ENCODE results near the gene RTTN. TPM values are rescaled to one million over a fixed set of nuclear protein-coding genes. Genes with fewer than 3 reads are reported as not detected.

The RTTN gene
- polyA plus RNA-seq, 1 experiment: 5.4 TPM

DNA sequence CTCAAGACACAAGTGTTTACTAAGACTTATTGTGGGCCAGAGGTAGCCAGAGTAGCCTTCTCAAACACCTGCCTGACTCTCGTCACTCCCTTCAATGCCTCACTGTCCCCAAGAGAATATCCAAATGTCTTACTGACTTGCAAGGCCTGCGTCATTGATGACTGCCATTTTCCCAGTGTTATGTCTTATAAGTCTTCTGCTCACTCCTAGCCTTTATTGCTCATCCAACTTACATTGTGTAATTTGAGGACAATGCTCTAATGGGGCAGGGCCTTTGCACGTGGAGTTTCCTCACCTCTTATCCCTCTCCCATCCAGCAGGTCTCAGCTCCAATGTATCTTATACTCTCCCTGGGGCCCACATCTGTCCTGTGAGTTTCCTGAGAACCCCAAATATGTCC lies 247.7 kb downstream of the RTTN start:
- DNase-seq (ENCODE audit: low read depth): no peak
- no peaks in the 10 kb centered on the region for H3K27me3 ChIP-seq (ENCODE audit: control insufficient read depth, insufficient read depth, low read length)
- TF ChIP-seq, protein P1, sequence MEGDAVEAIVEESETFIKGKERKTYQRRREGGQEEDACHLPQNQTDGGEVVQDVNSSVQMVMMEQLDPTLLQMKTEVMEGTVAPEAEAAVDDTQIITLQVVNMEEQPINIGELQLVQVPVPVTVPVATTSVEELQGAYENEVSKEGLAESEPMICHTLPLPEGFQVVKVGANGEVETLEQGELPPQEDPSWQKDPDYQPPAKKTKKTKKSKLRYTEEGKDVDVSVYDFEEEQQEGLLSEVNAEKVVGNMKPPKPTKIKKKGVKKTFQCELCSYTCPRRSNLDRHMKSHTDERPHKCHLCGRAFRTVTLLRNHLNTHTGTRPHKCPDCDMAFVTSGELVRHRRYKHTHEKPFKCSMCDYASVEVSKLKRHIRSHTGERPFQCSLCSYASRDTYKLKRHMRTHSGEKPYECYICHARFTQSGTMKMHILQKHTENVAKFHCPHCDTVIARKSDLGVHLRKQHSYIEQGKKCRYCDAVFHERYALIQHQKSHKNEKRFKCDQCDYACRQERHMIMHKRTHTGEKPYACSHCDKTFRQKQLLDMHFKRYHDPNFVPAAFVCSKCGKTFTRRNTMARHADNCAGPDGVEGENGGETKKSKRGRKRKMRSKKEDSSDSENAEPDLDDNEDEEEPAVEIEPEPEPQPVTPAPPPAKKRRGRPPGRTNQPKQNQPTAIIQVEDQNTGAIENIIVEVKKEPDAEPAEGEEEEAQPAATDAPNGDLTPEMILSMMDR (IDR thresholded peaks at IDR 0.05; ENCODE audit: insufficient read depth, low read depth, low read length): no peak
- no peak overlapping the region for H3K4me3 ChIP-seq (ENCODE audit: low read depth, low read length)
- ChIA-PET CTCF (no interaction called here), POLR2A (no interaction called here)
- no peaks in the 10 kb centered on the region for H3K36me3 ChIP-seq (ENCODE audit: control insufficient read depth, insufficient read depth, low read length)

DNA sequence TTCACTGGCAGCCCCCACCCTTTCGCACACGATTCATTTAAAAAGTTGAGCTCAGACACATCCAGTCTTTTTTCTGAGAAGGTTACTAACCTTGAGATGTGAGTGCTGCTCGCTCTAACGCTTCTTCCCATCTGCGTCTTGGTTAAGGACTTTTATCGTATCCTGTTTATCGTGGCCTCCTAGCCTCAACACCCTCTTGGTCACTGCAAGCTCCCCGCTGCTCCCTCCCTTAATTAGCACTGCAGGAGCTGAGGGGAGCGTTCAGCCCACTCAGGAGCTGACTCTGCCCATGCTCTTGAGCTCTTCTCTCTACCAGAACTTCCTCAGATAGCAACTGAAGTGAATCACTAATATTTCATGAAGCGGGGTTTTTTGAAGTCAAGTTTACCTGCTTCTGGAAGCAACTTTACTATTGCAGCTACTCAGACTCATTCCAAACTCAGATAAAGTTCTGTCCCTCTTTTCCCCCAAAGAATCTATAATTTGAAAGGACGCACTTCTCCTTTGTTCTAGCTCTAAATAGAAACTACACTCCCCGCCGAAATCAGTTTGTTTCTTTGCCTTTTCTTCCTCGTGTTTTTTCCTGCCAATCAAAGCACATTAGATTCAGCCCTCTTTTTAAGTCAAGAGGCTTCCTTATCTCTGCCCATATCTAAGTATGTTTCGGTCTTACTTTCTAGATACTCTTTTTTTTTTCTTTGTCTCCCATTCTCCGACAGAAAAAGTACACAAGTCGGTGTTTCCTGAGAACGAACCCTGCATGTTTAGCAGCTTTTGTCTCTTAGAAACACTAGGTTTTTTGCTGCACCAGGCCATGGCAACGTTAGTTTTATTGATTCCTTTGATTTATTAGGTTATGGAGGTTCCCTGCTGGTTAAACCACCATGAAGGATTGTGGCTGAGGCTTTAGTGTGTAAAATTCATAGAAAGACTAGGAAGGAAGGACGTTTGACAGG lies 248.5 kb downstream of the RTTN start:
- ChIA-PET POLR2A (no interaction called here), CTCF (interaction anchor here (0.6 kb wide), 1 partner anchor 545 kb away, joined by 3 read pairs; no protein-coding TSS in a partner anchor)
- no peaks in the 10 kb centered on the region for H3K27me3 ChIP-seq (ENCODE audit: control insufficient read depth, insufficient read depth, low read length)
- H3K36me3 ChIP-seq (ENCODE audit: control insufficient read depth, insufficient read depth, low read length): no peaks in the 10 kb centered on the region
- no peak for DNase-seq (ENCODE audit: low read depth)
- TF ChIP-seq, protein P1 (IDR thresholded peaks at IDR 0.05; ENCODE audit: insufficient read depth, low read depth, low read length): no peak
- no peak overlapping the region for H3K4me3 ChIP-seq (ENCODE audit: low read depth, low read length)

DNA sequence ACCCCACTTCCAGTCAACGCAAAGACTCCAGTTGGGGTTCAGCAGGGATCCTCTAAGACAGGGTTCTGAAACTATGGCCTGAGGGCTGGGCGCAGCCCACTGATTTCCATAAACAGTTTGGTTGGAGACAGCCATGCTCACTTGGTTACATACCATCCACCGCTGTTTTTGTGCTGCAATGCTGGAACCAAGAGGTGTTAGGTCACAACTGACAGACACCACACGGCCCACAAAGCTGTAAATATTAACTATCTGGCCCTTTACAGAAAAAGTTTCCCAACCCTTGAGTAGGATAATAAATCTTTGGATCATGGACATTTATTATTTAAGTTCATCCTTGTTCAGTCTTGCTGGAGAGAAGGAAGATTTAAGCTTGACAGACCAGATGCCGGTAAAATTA lies 249.4 kb downstream of the RTTN start:
- TF ChIP-seq, protein P1 (IDR thresholded peaks at IDR 0.05; ENCODE audit: insufficient read depth, low read depth, low read length): no peak
- ChIA-PET POLR2A (no interaction called here), CTCF (interaction anchor here (0.6 kb wide), 1 partner anchor 544 kb away, joined by 3 read pairs; no protein-coding TSS in a partner anchor)
- Histone ChIP-seq H3K36me3 (ENCODE audit: control insufficient read depth, insufficient read depth, low read length) (no peaks in the 10 kb centered on the region), H3K4me3 (ENCODE audit: low read depth, low read length) (no peak overlapping the region), H3K27me3 (ENCODE audit: control insufficient read depth, insufficient read depth, low read length) (no peaks in the 10 kb centered on the region)
- DNase-seq (ENCODE audit: low read depth): peak; percentile 19

DNA sequence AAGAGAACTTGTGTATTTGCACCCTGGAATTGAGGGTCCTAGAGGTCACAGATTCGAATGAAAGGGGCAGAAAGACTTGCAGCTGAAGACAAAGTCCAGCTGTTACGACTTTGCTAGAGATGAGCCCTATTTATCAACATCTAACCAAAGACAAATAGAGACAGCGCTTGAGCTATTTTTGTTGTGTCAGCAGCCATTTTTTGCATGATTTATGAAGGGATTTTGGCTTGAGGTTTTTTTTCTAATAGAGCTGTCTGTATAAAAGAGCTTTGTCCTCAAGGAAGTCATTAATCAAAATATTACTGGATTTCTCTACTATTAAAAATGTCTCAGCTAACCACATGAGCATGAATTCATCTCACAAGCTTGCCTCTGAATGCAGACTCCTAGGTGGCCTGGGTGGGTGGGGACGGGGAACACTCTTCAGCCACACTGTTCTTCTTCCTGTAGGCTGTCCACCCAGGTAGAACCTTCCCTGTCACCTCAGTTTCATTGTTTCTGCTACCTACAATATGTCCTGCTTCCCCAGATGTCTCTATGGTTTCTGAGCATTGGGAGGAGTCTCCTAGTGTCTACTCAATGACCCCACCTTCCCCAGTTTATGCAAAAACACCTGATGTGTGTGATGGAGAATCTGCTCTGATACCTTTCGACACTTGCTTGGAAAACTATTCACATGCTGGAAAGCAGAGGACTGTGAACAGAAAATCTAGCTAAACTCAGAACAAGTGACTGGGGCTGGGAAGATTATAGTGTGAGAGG lies 250.6 kb downstream of the RTTN start:
- Histone ChIP-seq H3K4me3 (ENCODE audit: low read depth, low read length) (no peak overlapping the region), H3K27me3 (ENCODE audit: control insufficient read depth, insufficient read depth, low read length) (no peaks in the 10 kb centered on the region), H3K36me3 (ENCODE audit: control insufficient read depth, insufficient read depth, low read length) (no peaks in the 10 kb centered on the region)
- DNase-seq (ENCODE audit: low read depth): no peak
- TF ChIP-seq, protein P1 (IDR thresholded peaks at IDR 0.05; ENCODE audit: insufficient read depth, low read depth, low read length): no peak
- CTCF ChIA-PET: interaction anchor here (1.0 to 1.1 kb wide), 2 partner anchors 14 to 40 kb away, joined by 3 read pairs; no protein-coding TSS in a partner anchor
- POLR2A ChIA-PET: no interaction called here

DNA sequence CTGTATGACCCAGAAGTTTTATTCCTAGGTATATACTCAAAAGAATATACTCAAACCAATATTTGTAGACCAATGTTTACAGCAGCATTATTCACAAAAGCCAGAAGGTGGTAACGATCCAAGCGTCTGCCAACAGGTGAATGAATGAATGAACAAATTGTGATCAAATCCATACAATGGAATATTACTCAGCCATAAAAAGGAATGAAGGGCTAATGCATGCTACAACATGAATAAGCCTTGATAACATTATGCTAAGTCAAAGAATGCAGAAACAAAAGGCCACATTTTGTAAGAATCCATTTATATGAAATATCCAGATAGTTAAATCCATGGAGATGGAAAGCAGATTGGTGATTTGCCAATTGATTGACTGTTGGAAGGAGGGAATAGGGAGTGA lies 252.3 kb downstream of the RTTN start:
- no peak overlapping the region for H3K4me3 ChIP-seq (ENCODE audit: low read depth, low read length)
- no peak for DNase-seq (ENCODE audit: low read depth)
- TF ChIP-seq, protein P1 (IDR thresholded peaks at IDR 0.05; ENCODE audit: insufficient read depth, low read depth, low read length): no peak
- ChIA-PET POLR2A (no interaction called here), CTCF (no interaction called here)
- H3K36me3 ChIP-seq (ENCODE audit: control insufficient read depth, insufficient read depth, low read length): no peaks in the 10 kb centered on the region
- no peaks in the 10 kb centered on the region for H3K27me3 ChIP-seq (ENCODE audit: control insufficient read depth, insufficient read depth, low read length)

Data from BJ (cell line).